A673 (cell line): ENCODE data around the gene BAIAP3. TPM values are rescaled to one million over a fixed set of nuclear protein-coding genes. Genes with fewer than 3 reads are reported as not detected.

ENCODE experiments used
- BruUV-seq: library from RNA; stranded (reverse); fragments of 400-500 nt; replicated peaks from 2 replicates; lab custom pipeline; 2021; lab: Mats Ljungman, UMichigan
- CTCF ChIA-PET: fragments of 300-600 bp; sonication (Branson Sonifier 250); formaldehyde crosslinking; loops from one replicate; lab custom pipeline; 2022; ENCODE audit warnings: antibody characterized with exemption; lab: Charles Lee
- POLR2A ChIA-PET: fragments of 300-600 bp; sonication (Branson Sonifier 250); formaldehyde crosslinking; loops from one replicate; lab custom pipeline; 2022; ENCODE audit warnings: antibody characterized with exemption; ENCODE audit not compliant: low non-redundant PET; lab: Charles Lee
- DNase-seq: peaks from one replicate; pipeline ENCODE4 v3.0.0-alpha.2; 2015; ENCODE audit warnings: low spot score
- H3K27ac ChIP-seq: fragments of 200-600 bp; sonication (generic); 2 replicates; pipeline ENCODE4 v1.5.1; 2016; ENCODE audit warnings: mixed run types, low read depth, mild to moderate bottlenecking, mixed read lengths, antibody characterized with exemption, low read length; ENCODE audit not compliant: poor library complexity, severe bottlenecking
- H3K27me3 ChIP-seq: fragments of 200-600 bp; sonication (generic); replicated peaks from 2 replicates; pipeline ENCODE4 v1.6.1; 2017; ENCODE audit warnings: mixed run types, low read depth, mild to moderate bottlenecking, mixed read lengths, antibody characterized with exemption, low read length; ENCODE audit not compliant: insufficient read depth, poor library complexity
- H3K36me3 ChIP-seq: fragments of 200-600 bp; sonication (generic); 2 replicates; pipeline ENCODE4 v1.6.1; 2016; ENCODE audit warnings: mixed run types, mild to moderate bottlenecking, mixed read lengths, antibody characterized with exemption, low read length; ENCODE audit not compliant: insufficient read depth, poor library complexity, severe bottlenecking
- H3K4me1 ChIP-seq: fragments of 200-600 bp; sonication (generic); 2 replicates; pipeline ENCODE4 v1.6.1; 2017; ENCODE audit warnings: mixed run types, mild to moderate bottlenecking, mixed read lengths, antibody characterized with exemption, low read length; ENCODE audit not compliant: insufficient read depth, poor library complexity, severe bottlenecking
- H3K4me3 ChIP-seq: fragments of 200-600 bp; sonication (generic); 2 replicates; pipeline ENCODE4 v1.5.1; 2016; ENCODE audit warnings: low read depth, mixed run types, mild to moderate bottlenecking, mixed read lengths, low read length; ENCODE audit not compliant: poor library complexity, severe bottlenecking
- H3K9me3 ChIP-seq: fragments of 200-600 bp; sonication (generic); 2 replicates; pipeline ENCODE4 v1.6.1; 2016; ENCODE audit warnings: mixed run types, low read depth, mild to moderate bottlenecking, mixed read lengths, antibody characterized with exemption, low read length; ENCODE audit not compliant: poor library complexity, severe bottlenecking
- CTCF ChIP-seq: fragments of 300-800, 200-600 bp; sonication (generic); conservative IDR thresholded peaks from 2 replicates; pipeline ENCODE4 v1.5.1; 2017; ENCODE audit warnings: low read depth, mild to moderate bottlenecking, antibody characterized with exemption, low read length, moderate library complexity, mixed read lengths
- EZH2 ChIP-seq: fragments of 200-600 bp; sonication (generic); IDR thresholded peaks from 2 replicates; pipeline ENCODE4 v1.6.1; 2017; ENCODE audit warnings: borderline replicate concordance, low read depth, mild to moderate bottlenecking, mixed read lengths, antibody characterized with exemption, low read length; ENCODE audit not compliant: poor library complexity, severe bottlenecking
- intact Hi-C: fragments of 100-400 bp; cut with micrococcal nuclease; formaldehyde crosslinking; loops from one replicate; pipeline ENCODE4 v1.10.0; 2022; ENCODE audit not compliant: unreplicated experiment
- total RNA-seq: library from RNA; stranded (reverse); gene quantifications from 2 replicates; pipeline ENCODE4 v1.2.3, GENCODE V29; 2021

Gene BAIAP3
- total RNA-seq, 1 experiment from 2014 or later, result 2.0 TPM

GRCh38 chr16:1322407-1322806 is 11.0 kb upstream of the BAIAP3 start:
- H3K27ac ChIP-seq, result no peak overlapping the region
- intact Hi-C loops, result no loop called here
- POLR2A ChIA-PET, result no interaction called here
- no TSS peak for BruUV-seq
- no peaks in the 10 kb centered on the region for H3K27me3 ChIP-seq
- no peaks in the 10 kb centered on the region for H3K9me3 ChIP-seq
- no peak overlapping the region for H3K4me3 ChIP-seq
- TF ChIP-seq CTCF (no peak), EZH2 (no peak)
- no peaks in the 10 kb centered on the region for H3K4me1 ChIP-seq
- H3K36me3 ChIP-seq, result peaks cover 71% of the 10 kb centered on the region
- no peak for DNase-seq
- CTCF ChIA-PET, result no interaction called here

GRCh38 chr16:1323296-1324239 is 9.9 kb upstream of the BAIAP3 start:
- ChIA-PET POLR2A (no interaction called here), CTCF (no interaction called here)
- no TSS peak for BruUV-seq

GRCh38 chr16:1324286-1324826 is 9.1 kb upstream of the BAIAP3 start:
- TF ChIP-seq EZH2, result no peak
- TF ChIP-seq CTCF, result no peak
- no TSS peak for BruUV-seq

More at GRCh38 chr16:1323296-1324239, 9.9 kb upstream of the BAIAP3 start:
- no peak for DNase-seq
- no peaks in the 10 kb centered on the region for H3K9me3 ChIP-seq
- TF ChIP-seq EZH2 (no peak), CTCF (no peak)
- H3K27ac ChIP-seq, result no peak overlapping the region
- H3K36me3 ChIP-seq, result peaks cover 59% of the 10 kb centered on the region
- H3K4me1 ChIP-seq, result no peaks in the 10 kb centered on the region
- intact Hi-C loops, result no loop called here
- H3K27me3 ChIP-seq, result no peaks in the 10 kb centered on the region
- no peak overlapping the region for H3K4me3 ChIP-seq

More at GRCh38 chr16:1324286-1324826, 9.1 kb upstream of the BAIAP3 start:
- POLR2A ChIA-PET, result no interaction called here
- DNase-seq, result no peak
- no peaks in the 10 kb centered on the region for H3K4me1 ChIP-seq
- peaks cover 52% of the 10 kb centered on the region for H3K36me3 ChIP-seq
- no peaks in the 10 kb centered on the region for H3K9me3 ChIP-seq
- intact Hi-C loops, result no loop called here
- no peak overlapping the region for H3K4me3 ChIP-seq
- no peaks in the 10 kb centered on the region for H3K27me3 ChIP-seq
- CTCF ChIA-PET, result no interaction called here
- no peak overlapping the region for H3K27ac ChIP-seq
